GM12891 (cell line): ENCODE measurements around the gene RAB8B.

Experiments
- PAX5 ChIP-seq: IDR thresholded peaks from 2 replicates; pipeline ENCODE4 v1.6.1; 2011; ENCODE audit warnings: low read length, moderate library complexity, mild to moderate bottlenecking; ENCODE audit not compliant: insufficient read depth, severe bottlenecking
- POLR2A ChIP-seq: IDR thresholded peaks from 2 replicates; pipeline ENCODE4 v1.6.1; 2011; ENCODE audit warnings: low read depth, low read length, control low read depth
- POLR2AphosphoS5 ChIP-seq: IDR thresholded peaks from 2 replicates; pipeline ENCODE4 v1.6.1; 2011; ENCODE audit warnings: low read depth, low read length, control low read depth
- POU2F2 ChIP-seq: IDR thresholded peaks from 2 replicates; pipeline ENCODE4 v1.6.1; 2011; ENCODE audit warnings: low read depth, mild to moderate bottlenecking, control low read depth, low read length, moderate library complexity
- TAF1 ChIP-seq: IDR thresholded peaks from 2 replicates; pipeline ENCODE4 v1.6.1; 2011; ENCODE audit warnings: low read depth, low read length, control low read depth

- no peak for TF ChIP-seq POLR2A
- no peak for TF ChIP-seq POLR2AphosphoS5
- no peak for TF ChIP-seq TAF1
- no peak for TF ChIP-seq POU2F2
- TF ChIP-seq PAX5 = no peak
Observed at GRCh38 chr15:63190769-63191649, 1.6 kb downstream of the RAB8B start.
